GM18507 (cell line): ENCODE measurements around the gene KRTAP5-10.
"Not testable (repeated sequence)": the region's sequence is repeated elsewhere in the genome, so short reads cannot be mapped to it uniquely, and the experiment has no call there.

ENCODE experiments used
- DNase-seq: peaks from one replicate; pipeline ENCODE4 v3.0.0; 2011; ENCODE audit warnings: low read depth; ENCODE audit not compliant: insufficient read length; ENCODE audit errors: extremely low spot score
- FAIRE-seq: peaks from 2 replicates; lab custom pipeline; 2011; peaks lifted over from hg19 to GRCh38; lab: Jason Lieb, UNC

KRTAP5-10 gene, protein sequence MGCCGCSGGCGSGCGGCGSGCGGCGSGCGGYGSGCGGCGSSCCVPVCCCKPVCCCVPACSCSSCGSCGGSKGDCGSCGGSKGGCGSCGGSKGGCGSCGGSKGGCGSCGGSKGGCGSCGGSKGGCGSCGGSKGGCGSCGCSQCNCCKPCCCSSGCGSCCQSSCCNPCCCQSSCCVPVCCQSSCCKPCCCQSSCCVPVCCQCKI

DNA sequence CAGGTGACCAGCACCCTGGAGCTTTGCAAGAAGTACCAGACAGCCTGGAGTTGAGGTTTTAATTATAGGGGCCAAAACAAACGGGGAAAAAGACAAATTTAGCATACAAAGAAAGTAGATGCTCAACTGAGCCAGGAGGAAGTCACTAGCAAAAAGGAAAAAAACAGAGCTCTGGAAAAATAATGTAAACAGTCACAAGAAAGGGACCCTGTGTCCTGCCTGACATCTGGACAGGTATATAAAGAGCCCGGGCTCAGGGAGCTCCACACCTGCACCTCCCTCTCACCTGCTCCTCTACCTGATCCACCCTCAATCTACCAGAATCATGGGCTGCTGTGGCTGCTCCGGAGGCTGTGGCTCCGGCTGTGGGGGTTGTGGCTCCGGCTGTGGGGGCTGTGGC, at the start of gene KRTAP5-10:
KRTAP5-10 (plus strand) TSS at position 301 of the 400 bp plus-strand sequence; CDS start at position 326, 25 bp downstream.
- FAIRE-seq (no peak), DNase-seq (no peak)

DNA sequence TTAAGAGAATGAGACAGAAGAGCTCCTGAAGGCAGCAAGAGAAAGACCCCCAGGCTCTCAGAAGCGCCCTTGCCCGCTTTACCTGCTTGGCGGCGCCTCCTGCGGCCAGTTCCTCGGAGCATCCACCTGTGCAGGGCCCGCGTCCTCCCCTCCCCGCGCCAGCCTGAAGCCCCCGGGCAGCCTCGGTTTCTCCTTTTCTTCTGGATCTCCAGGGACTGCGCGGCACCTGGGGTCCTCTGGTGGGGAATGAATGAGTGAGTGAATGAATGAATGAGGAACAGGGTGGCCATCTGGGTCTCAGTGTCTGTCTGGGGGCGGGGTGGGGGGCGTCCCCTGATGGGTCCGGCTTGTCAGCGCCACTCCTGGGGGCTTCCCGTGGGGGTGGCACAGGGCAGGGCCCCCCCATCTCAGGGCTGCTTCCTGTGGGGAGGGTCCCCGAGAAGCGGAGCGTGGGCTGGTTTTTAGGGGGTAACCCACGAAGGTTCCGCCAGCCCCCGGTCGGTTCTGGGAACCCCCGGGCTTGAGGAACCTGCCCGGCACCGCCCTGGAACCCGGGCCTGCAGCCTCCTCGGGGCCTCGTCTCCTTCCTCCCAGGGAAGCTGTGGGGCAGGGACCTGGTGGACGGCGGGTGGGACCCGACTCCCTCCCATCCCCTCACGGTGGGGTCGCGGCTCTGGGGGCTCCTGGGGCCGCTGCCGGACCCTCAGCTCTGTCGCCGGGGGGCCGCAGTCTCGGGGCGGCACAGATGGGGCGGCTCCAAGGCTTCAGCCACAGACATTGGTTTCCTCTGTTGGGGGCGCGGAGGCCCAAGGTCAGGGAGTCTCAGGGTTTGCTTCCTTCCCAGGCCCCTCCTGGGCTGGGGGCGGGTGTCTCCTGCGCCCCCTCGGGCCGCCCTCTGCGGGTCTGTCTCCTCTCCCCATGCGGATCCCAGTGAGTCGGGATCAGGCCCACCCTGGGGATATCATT, 46.6 kb upstream of the KRTAP5-10 start:
- DNase-seq = no peak
- no peak for FAIRE-seq

DNA sequence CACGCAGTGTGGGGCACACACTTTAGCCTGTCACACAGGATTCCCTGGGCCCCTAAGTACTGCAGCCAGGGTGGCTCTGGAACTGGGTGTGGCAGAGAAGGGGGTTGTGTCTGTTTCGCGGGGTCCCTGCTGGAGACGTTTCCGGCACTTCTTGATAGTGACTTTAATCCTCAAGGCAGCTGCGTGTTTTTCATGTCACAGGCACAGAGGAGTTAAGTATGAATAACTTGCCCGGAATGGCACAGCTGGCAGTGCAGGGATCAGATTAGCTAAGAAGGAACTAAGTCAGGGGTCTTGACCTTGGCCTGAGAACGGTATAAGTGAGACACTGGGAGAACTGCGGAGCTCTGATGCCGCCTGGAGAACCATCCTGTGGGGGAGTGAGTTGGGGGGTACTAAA, 45.8 kb upstream of the KRTAP5-10 start:
- FAIRE-seq (no peak), DNase-seq (no peak)

DNA sequence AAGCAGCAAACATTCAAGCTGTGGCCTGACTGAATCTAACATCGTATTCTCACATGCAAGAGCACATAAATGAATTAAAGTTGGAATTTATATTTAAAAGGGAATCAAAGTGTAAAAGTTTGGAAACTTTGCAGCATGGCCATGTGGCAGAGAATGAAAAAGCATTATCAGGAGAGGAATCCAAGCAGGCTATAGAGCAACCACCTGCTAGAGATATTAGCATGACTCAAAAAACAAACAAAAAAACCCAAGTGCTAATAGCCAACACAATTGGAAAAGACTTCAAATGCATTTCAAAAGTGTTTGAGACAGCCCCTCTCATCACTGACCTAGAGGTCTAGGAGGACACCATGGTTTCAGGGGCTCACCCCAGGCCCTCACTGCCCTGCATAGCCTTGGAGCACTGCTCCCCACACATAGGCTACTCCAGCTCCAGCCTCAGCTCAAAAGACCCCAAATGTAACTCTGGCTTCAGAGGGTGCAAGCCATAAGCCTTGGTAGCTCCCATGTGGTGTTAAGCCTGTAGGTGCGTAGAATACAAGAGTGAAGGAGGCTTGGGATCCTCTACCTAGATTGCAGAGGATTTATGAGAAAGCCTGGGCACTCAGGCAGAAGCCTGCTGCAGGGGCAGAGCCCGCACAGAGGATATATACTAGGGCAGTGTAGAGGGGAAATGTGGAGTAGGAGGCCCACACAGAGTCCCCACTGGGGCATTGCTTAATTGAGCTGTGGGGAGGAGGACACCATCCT, 40.0 kb upstream of the KRTAP5-10 start:
- no peak for DNase-seq
- FAIRE-seq = no peak

DNA sequence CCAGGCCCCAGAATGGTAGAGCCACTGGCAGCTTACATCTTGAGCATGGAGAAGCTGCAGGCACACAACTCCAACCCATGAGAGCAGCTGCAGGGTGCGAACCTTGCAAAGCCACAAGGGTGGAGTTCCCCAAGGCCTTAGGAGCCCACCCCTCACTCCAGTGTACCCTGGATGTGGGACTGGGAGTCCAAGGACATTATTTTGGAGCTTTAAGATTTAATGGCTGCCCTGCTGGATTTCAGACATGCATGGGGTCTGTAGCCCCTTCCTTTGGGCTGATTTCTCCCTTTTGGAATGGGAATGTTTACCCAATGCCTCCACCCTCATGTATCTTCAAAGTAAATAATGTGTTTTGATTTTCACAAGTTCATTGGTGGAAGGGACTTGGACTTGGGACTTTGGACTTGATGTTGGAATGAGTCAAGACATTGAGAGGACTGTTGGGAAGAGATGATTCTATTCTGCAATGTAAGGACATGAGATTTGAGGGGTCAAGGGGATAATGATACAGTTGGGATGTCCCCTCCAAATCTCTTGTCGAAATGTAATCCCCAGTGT, 39.3 kb upstream of the KRTAP5-10 start:
- DNase-seq (no peak), FAIRE-seq (no peak)

DNA sequence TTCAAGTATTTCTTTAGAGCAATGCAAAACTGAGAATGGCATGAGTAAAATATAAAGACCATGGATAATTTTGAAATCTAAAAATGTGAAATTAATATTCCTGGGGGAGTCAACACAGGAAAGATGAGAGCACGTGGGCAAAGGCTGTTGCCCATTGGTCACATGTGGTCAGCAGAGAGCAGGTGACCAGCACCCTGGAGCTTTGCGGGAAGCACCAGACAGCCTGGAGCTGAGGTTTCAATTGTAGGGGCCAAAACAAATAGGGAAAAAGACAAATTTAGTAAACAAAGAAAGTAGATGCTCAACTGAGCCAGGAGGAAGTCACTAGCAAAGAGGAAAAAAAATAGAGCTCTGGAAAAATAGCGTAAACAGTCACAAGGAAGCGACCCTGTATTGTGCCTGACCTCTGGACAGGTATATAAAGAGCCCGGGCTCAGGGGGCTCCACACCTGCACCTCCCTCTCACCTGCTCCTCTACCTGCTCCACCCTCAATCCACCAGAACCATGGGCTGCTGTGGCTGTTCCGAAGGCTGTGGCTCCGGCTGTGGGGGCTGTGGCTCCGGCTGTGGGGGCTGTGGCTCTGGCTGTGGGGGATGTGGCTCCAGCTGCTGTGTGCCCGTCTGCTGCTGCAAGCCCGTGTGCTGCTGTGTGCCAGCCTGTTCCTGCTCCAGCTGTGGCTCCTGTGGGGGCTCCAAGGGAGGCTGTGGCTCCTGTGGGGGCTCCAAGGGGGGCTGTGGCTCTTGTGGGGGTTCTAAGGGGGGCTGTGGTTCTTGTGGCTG, 38.4 kb upstream of the KRTAP5-10 start, which contains the start of gene KRTAP5-7:
KRTAP5-7 (plus strand) TSS at position 472 of the 780 bp plus-strand sequence; CDS start at position 506, 34 bp downstream.
- DNase-seq, FAIRE-seq: not testable (repeated sequence)

DNA sequence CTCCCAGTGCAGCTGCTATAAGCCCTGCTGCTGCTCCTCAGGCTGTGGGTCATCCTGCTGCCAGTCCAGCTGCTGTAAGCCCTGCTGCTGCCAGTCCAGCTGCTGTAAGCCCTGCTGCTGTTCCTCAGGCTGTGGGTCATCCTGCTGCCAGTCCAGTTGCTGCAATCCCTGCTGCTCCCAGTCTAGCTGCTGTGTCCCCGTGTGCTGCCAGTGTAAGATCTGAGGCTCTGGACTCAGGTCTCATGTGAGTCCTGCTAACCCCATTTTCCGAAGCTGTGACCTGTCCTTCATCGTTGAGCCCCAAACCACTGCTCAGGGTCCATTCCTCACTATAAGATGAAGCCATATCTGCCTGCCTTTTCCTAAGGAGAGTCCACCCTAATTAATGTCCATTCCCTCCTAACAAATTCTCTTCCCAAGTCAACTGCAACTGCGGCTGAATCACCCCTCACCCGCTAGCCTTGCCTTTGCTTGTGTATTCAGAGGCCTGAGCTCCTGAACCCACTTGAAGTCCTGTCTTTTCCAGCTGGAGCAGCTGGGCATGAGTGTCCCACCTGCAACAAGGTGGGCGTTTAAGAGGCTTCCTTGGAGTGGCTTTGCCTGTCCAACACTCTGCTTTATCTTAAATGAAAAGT, 37.7 kb upstream of the KRTAP5-10 start:
- no peak for FAIRE-seq
- no peak for DNase-seq

DNA sequence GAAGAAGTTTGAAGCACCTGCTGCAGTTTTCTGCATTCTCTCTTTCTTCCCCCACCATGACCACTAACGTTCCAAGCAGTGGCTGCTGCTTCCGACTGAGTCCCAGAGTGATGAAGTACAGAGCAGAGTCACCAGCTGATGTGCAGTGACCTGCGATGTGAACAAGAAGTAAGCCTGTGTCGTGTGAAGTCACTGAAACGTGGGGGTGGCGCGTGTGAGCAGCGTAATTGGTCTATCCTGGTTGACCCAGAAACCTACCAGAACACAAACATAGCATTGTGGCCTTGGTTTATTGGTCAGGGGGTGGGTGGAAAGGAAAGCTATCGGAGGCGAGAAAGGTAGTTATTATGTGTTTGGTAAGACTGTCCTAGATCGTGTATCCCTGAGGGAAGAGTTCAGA, 34.8 kb upstream of the KRTAP5-10 start:
- no peak for FAIRE-seq
- DNase-seq = no peak

DNA sequence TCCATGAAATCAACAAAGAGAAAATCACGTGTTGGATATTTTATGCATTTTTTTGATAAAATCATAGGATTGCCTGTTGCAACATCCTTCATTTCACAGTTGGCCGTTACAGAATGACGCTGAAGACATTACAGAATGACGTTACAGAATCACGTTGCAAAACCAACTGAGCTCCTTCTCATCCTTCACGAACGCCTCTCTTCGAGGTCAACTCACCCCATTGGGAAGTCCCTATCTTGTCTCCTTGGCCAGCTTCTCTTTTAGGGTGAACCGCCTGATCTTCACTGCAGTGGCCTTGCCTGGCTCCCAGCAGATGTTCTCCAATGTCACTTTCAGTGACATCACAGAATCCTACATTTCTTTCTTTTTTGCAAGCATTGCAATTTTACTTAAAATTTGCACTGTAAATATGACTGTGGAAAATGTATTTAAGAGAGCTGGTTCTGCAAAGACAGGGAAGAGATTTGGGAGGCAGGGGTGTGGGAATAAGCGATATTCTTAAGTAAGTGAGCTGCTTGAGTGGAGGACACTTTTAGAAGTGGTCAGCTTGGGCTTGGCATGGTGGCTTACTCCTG, 33.2 kb upstream of the KRTAP5-10 start:
- FAIRE-seq = no peak

DNA sequence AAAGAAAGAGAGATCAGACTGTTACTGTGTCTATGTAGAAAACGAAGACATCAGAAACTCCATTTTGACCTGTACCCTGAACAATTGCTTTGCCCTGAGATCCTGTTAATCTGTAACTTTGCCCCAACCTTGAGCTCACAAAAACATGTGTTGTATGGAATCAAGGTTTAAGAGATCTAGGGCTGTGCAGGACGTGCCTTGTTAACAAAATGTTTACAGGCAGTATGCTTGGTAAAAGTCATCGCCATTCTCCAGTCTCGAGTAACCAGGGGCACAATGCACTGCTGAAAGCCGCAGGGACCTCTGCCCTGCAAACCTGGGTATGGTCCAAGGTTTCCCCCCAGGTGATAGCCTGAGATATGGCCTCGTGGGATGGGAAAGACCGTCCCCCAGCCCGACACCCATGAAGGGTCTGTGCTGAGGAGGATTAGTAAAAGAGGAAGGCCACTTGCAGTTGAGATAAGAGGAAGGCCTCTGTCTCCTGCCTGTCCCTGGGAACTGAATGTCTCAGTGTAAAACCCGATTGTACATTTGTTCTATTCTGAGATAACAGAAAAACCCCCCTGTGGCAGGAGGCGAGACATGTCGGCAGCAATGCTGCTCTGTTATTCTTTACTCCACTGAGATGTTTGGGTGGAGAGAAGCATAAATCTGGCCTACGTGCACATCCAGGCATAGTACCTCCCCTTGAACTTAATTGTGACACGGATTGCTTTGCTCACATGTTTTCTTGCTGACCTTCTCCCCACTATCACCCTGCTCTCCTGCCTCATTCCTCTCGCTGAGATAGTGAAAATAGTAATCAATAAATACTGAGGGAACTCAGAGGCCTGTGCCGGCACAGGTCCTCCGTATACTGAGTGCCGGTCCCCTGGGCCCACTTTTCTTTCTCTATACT, 30.4 kb upstream of the KRTAP5-10 start:
- DNase-seq, FAIRE-seq: not testable (repeated sequence)

More for the DNA sequence above, 33.2 kb upstream of the KRTAP5-10 start:
- DNase-seq = no peak

DNA sequence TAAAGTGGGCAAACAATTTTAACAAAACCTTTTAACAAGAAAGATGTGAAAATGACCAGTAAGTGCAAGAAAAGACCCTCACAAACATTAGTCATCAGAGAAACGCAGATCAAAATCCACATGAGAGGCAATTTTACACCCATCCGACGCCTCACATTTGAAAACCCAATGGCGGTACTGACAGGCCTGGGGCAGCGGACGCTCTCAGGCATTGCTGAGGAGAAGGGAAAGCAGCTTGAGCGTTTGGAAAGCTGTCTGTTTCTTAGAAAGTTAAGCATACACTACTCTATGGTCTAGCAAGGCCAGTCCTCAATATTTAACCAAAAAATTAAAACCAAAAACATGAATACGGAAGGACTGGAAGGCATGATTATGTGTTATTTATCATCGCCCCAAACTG, 29.5 kb upstream of the KRTAP5-10 start:
- DNase-seq (no peak), FAIRE-seq (no peak)

DNA sequence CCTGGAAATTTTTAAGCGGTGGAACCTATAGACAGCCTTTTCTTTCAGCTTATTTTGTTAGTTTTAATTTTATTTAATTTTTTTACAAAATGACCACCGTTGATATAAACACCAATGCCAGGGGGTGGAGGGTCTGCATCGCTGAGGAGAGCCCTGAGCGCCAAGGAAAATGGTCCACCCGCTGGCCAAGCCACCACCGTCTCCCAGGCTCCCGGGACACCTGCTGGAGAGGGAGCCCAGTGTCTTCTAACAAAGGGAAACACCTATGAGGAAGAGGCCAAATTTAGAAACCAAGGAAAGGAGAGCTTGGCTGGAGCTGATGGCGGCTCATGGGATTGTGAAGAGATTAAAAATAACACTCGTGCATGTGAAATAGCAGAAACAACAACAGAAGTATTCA, 27.8 kb upstream of the KRTAP5-10 start:
- FAIRE-seq (no peak), DNase-seq (no peak)

DNA sequence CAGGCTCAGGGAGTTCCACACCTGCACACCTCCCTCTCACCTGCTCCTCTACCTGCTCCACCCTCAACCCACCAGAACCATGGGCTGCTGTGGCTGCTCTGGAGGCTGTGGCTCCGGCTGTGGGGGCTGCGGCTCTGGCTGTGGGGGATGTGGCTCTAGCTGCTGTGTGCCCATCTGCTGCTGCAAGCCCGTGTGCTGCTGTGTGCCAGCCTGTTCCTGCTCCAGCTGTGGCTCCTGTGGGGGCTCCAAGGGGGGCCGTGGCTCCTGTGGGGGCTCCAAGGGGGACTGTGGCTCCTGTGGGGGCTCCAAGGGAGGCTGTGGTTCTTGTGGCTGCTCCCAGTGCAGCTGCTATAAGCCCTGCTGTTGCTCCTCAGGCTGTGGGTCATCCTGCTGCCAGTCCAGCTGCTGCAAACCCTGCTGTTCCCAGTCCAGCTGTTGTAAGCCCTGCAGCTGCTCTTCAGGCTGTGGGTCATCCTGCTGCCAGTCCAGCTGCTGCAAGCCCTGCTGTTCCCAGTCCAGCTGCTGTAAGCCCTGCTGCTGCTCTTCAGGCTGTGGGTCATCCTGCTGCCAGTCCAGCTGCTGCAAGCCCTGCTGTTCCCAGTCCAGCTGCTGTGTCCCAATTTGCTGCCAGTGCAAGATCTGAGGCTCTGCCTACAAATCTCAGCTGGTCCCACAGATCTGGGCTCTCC, 27.2 kb upstream of the KRTAP5-10 start, which contains the start of gene KRTAP5-8:
KRTAP5-8 (plus strand) TSS at position 49 of the 689 bp plus-strand sequence; CDS start at position 80, 31 bp downstream.
- not testable (repeated sequence) for FAIRE-seq, DNase-seq

DNA sequence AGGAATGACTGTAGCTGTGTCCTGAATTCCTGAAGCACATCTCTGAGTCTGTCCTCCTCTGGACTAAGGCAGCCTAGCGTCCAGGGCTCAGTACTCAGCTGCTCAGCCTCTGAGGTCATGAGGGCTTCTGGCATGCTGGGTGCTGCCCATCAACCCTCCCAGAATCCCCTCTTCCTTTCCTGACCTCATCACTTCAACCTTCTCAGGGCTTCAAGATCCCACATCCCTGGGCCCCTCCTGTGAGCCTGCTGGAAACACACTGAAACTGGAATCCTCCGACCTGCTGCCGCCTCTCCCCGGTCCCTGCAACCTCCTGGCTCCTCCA, 26.7 kb upstream of the KRTAP5-10 start:
- DNase-seq (no peak), FAIRE-seq (no peak)

DNA sequence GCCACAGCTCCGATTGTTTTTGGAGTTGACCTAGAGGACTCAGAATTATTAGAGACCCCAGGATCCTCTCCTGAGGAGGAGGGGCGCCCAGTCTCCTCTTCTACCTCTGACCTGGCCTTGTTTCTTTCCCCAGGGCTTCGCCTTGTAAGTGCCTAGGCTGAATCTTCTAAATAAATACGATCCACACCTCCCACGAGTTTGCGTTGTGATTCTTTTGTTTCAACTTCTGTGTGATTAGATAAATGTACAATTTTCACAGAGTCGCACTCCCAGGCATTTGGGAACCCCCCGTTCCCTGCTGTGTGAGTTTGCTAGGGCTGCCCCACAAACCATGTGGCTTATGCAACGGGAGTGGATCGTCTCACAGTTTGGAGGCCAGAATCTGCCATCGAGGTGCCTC, 26.3 kb upstream of the KRTAP5-10 start:
- DNase-seq (no peak), FAIRE-seq (no peak)

DNA sequence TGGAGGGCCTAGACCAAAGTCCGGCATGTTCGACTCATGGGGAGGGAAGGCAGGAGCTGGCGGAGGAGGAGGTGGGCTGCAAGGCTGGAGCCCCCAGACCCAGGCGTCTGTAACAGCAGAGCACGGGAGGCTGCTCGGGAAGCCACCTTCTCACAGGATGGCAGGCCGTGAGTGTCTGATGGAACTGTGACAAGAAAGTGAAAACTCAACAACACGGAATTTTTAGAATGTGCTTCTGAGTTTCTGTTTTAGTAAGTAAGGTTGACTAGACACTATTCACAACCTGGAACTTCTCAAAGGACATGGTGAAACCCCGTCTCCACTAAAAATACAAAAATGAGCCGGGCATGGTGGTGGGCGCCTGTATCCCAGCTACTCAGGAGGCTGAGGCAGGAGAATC, 25.4 kb upstream of the KRTAP5-10 start:
- DNase-seq (peak; percentile 25), FAIRE-seq (peak; percentile 29)
